Measurements from ENCODE around the gene RTL9.
"Not testable (repeated sequence)": the region's sequence is repeated elsewhere in the genome, so short reads cannot be mapped to it uniquely, and the experiment has no call there.

Gene RTL9

DNA sequence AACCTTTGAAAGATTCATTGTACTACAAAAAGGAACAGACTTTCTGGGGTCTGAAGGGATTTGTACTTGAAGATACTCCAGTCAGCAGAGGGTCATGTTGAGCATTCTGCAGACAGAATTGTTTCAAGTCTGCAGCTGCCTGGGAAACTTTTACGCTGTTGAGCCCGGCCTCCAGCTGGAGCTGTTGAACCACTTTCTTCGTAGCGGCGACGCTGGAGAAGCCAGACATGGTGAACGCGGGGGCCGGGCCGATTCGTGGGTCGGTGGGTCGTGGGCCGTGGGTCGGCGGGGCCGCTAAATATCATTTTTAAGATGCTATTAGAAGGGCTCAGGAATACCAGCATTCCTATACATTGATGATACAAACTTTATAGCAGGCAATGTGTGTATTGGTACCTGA is 12.0 kb upstream of the RTL9 start:
- no peak for DNase-seq

DNA sequence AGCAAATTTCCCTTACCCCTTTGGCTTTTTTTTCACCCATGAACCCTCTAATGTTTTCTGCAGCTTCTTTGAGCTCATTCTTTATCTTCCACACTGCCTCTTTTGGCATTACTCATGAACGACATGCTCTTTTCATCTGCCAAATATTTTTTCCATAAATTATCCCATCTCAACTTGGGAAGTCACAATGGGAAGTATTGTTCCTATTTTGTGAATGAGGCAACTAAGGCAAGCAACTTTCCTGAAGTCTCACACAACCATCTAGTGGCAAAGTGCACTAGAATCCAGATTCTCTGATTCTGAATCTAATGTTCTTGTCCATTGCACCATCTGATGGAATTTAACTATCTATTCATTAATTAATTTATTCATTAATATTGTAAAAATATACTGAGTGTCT is 625 bp downstream of the RTL9 start:
- DNase-seq, result no peak

- no peak for DNase-seq
These were observed 4.6 kb downstream of the RTL9 start for GRCh38 chrX:110363244-110363643.

GRCh38 chrX:110373310-110373709 is 14.7 kb downstream of the RTL9 start:
- DNase-seq, result no peak

DNA sequence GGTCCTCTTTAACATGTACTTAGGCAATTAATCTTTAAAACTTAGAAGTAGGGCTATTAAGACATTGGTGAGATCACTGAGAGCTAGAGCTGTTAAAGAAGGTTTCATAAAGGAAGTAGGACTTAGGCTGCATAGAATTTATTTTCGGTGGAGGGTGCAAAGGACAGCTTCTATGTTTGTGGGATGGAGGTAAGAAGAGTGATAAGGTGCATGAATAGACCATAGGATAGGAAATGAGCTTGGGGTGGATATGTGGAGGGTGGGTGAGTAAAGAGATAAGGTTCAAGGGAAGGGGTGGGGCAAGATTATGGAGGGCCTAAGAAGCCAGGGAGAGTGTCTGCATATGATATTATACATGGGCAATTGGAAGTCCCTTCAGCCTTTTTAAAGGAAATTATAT is 15.9 kb downstream of the RTL9 start:
- DNase-seq, result no peak

GRCh38 chrX:110381216-110381615 is 22.6 kb downstream of the RTL9 start:
- peak; percentile 75 for DNase-seq

GRCh38 chrX:110383414-110383813 is 24.8 kb downstream of the RTL9 start:
- peak; percentile 85 for DNase-seq

GRCh38 chrX:110384490-110384889 is 25.8 kb downstream of the RTL9 start:
- DNase-seq, result peak; percentile 66

GRCh38 chrX:110389570-110389969 is 30.9 kb downstream of the RTL9 start:
- no peak for DNase-seq

DNA sequence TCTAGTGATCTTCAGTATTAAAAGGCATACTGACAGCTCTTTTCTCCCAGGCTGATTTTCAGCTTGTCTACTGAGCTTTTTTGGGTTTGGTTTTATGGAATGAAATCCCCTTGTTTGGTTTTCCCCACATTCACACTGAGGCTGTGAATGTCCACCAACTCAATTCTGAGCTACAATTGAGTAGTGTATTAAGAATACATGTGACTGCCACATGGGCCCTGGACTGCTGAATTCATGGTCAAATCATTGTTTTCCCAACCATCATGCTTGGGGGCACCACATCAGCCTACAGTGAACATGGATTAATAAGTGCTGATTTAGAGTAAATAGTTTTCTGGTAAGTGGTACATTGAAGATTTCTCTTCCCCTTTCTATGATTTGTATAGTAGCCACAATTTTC is 32.4 kb downstream of the RTL9 start:
- DNase-seq, result no peak

GRCh38 chrX:110394651-110395050 is 36.0 kb downstream of the RTL9 start:
- DNase-seq, result peak; percentile 90

- DNase-seq, result peak; percentile 32
These were observed 37.2 kb downstream of the RTL9 start for GRCh38 chrX:110395877-110396276.

GRCh38 chrX:110396735-110397134 is 38.1 kb downstream of the RTL9 start:
- DNase-seq, result no peak

DNA sequence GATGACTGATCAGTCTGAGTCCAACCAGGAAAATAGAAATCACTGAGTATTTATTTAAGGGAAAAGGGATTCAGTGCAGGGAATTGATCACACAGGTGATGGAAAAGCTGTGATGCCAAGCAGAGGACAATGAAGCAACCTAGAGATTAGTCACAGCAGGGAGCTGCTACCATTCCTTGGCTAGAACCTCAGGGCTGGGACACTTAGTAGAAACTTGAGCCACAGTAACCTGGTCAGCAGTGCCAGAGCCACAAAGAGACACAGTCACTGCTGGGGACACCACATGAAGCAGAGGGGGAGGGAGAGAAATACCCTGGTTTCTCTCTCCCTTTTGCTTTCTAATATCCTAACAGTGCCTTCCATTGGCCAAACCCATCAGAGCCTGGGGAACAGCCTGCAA is 38.7 kb downstream of the RTL9 start:
- DNase-seq, result no peak

- DNase-seq, result no peak
These were observed 39.3 kb downstream of the RTL9 start for GRCh38 chrX:110397904-110398303.

DNA sequence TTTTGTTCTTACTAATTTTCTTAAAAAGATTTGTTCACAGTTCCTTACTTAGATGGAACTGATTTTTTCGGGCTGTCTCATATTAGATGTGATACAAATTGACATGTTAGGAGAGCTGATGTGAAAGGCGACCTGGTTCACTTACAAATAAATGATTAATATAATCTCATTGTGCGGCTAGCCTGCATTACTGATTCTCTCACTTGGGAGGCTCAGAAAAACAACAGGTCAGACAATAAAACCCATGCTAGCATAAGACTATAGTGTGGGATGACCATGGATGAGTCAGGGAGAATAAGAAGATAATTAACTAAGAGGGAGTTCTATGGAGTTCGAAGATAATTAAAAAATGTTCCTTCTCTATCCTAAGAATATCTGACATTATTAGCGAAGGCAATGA is 40.8 kb downstream of the RTL9 start:
- no peak for DNase-seq

DNA sequence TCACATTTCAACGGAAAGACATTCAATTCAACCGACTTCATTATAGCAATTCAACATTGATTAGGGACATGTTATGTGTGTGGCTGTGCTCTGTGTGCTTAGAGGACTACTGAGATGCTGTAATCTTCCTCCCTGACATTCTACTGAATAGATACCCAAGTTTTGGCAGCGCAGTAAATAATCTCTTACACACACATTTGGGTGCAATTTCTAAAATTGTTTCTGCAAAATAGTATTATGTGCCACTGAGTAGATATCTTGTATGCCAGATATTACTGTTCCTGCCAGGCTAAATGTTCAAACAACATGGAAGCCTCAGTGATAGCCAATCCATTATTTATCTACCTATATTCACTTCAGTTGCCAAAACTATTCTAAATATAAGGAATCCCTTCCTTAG is 41.3 kb downstream of the RTL9 start:
- DNase-seq, result no peak

DNA sequence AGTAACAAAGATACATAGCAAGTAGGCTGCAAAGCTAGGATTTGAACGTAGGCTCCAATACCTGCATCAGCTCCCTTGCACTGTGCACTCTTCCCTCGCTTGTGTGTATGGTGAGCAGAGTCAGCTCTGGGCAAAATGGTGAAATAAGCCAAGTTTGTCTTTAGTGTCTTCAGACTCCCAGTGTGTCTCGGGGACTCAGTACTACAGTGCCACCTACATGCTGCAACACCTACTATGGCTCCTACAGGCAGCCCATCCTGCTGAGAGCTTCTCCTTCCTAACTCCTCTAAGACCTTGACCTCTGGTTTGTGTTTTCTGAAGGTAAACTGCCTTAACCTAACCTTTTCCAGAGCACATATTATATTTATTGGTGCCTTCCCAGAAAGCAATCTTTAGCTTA is 42.5 kb downstream of the RTL9 start:
- no peak for DNase-seq

DNA sequence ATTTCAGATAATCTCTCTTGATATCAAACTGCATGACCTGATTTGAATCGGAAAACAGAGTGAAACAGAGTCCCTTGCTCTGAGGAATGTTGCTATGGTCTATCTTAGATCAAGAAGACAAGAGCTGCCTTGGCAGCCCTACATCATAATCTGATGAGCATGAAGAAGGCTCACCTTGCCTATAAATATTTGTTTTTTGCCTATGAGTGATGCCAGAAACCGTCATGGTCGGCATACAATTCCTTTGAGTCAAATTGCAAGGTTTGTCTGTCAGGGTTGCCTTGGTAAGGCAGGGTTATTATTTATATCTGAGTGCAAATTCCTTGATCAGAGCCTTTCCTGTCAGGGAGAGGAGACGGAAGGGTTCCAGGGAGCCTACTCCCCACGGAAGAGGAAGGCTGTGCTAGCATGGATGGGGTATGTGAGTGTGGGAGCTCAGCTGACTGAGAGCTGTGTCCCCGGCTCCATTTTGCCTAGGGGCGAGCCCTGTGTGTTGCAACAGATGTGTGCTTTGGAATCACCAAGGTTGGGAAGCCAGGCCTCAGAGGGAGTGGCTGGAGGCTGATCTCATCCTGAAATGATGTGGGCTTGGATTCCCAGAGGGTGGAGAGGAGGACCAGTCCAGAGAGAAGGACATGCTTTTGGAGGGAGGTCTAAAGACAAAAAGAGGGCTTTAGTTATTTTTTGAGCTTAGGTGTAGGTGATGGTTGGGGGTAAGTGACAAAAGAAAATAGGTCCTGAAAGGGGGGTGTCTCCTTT is 43.6 kb downstream of the RTL9 start:
- DNase-seq, result peak; percentile 92

GRCh38 chrX:110402850-110403221 is 44.2 kb downstream of the RTL9 start:
- DNase-seq, result no peak

DNA sequence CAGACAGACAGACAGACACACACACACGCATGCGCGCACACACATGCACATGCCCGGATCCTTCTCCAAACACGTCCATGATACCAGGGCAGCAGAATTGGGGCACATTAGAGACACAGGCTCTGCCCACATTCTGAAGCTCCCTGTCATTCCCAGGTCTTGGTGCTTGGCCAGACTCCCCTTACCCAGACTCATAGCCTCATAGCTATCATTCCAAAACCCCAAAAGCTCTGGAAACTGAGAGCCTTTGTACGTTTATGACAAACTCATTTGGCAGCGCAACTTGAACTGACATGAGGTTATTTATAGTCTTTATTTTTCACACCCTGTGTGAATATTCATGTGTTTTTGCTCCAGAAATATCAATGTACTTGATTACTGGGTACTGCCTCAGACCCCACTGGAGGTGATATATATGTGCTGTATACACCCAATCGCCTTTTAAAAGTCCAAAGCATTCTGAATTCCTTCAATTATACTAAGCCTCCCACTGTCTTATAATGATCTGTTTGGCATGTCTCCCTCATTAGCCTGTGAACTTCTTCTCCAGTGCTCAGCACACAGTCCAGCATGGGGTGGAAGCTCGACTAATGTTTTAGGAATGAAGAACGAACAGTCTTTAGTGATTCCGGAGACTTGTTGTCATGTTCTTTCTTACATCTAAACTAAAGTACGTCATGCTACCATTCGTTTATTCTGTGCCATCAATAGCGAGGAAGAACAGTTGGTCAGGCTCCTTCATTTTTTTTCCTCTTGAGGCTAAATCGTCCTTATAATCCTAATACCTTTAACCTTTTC is 45.0 kb downstream of the RTL9 start:
- peak; percentile 75 for DNase-seq

- DNase-seq, result no peak
These were observed 45.7 kb downstream of the RTL9 start for GRCh38 chrX:110404376-110404775.

GRCh38 chrX:110406250-110406649 is 47.6 kb downstream of the RTL9 start:
- not testable (repeated sequence) for DNase-seq

DNA sequence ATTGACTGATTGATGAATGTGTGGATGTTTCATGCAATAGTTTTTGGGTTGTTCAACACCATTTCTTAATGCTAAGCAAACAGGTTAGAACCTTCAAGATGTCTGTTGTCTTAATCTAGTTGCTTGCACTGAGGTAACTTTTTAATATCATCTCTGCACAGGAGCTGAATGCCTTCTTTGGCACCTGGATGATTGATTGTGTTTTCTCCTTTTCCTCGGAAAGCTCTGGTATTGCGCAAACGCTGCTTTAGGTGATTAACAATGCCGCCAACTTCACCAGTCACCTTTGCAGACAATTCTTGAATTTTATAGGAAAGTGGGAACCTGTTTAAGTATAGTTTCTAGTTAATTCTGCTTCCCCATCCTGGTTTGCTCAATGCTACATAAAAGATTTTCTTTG is 48.2 kb downstream of the RTL9 start:
- no peak for DNase-seq

Measured in EL (cell line).